Mesenchymal stem cell (in vitro differentiated cells and primary cell): Measurements from ENCODE around the gene R3HCC1L.
"Not testable (repeated sequence)": the region's sequence is repeated elsewhere in the genome, so short reads cannot be mapped to it uniquely, and the experiment has no call there.

Source experiments
- DNase-seq: peaks from one replicate; pipeline ENCODE4 v3.0.0-alpha.2; 2013
- H2AFZ ChIP-seq: one replicate; pipeline ENCODE4 v1.6.1; 2013; ENCODE audit warnings: low read depth, mild to moderate bottlenecking, control low read depth, inconsistent platforms, low read length, moderate library complexity
- H2AK5ac ChIP-seq: 2 replicates; pipeline ENCODE4 v1.6.1; 2013; ENCODE audit warnings: low read length, moderate library complexity, mild to moderate bottlenecking, inconsistent platforms; ENCODE audit not compliant: severe bottlenecking
- H2BK120ac ChIP-seq: one replicate; pipeline ENCODE4 v1.6.1; 2013; ENCODE audit warnings: low read depth, mild to moderate bottlenecking, inconsistent platforms, low read length, moderate library complexity
- H2BK12ac ChIP-seq, 2 experiments: one replicate each; pipeline ENCODE4 v1.6.1; 2013; ENCODE audit warnings: inconsistent platforms in 2 of 2, low read length in 2 of 2, mild to moderate bottlenecking in 2 of 2, moderate library complexity in 2 of 2, control low read depth in 1 of 2
- H2BK15ac ChIP-seq: one replicate; pipeline ENCODE4 v1.6.1; 2013; ENCODE audit warnings: mild to moderate bottlenecking, low read depth, inconsistent platforms; ENCODE audit not compliant: poor library complexity, severe bottlenecking
- H2BK5ac ChIP-seq: 2 replicates; pipeline ENCODE4 v1.6.1; 2013; ENCODE audit warnings: low read depth, mild to moderate bottlenecking, low read length, control low read depth, inconsistent platforms; ENCODE audit not compliant: poor library complexity, severe bottlenecking
- H3K14ac ChIP-seq, 2 experiments: one replicate each; pipeline ENCODE4 v1.6.1; 2013; ENCODE audit warnings: inconsistent platforms in 2 of 2, low read length in 2 of 2, control low read depth in 1 of 2, mild to moderate bottlenecking in 1 of 2, moderate library complexity in 1 of 2
- H3K18ac ChIP-seq, 2 experiments: one replicate each; pipeline ENCODE4 v1.6.1; 2013; ENCODE audit warnings: inconsistent platforms in 2 of 2, low read length in 2 of 2, control low read depth in 1 of 2, low read depth in 1 of 2, mild to moderate bottlenecking in 1 of 2
- H3K23ac ChIP-seq, 2 experiments: one replicate each; pipeline ENCODE4 v1.6.1; 2013; ENCODE audit warnings: inconsistent platforms in 2 of 2, low read length in 2 of 2, mild to moderate bottlenecking in 2 of 2, moderate library complexity in 2 of 2, control low read depth in 1 of 2
- H3K27ac ChIP-seq: 2 replicates; pipeline ENCODE4 v1.5.1; 2013; ENCODE audit warnings: mild to moderate bottlenecking, moderate library complexity, low read length, control low read depth, inconsistent platforms; ENCODE audit not compliant: poor library complexity, severe bottlenecking
- H3K27me3 ChIP-seq, 2 experiments: 2 replicates each; pipeline versions ENCODE4 v1.6.1 to v1.7.0; 2013; ENCODE audit warnings: low read length in 2 of 2, mild to moderate bottlenecking in 2 of 2, moderate library complexity in 2 of 2, control low read depth in 1 of 2, inconsistent platforms in 1 of 2; ENCODE audit not compliant: control insufficient read depth in 1 of 2, insufficient read depth in 1 of 2
- H3K36me3 ChIP-seq, 2 experiments: 2 replicates each; pipeline versions ENCODE4 v1.6.1 to v1.7.0; 2013; ENCODE audit warnings: low read length in 2 of 2, control low read depth in 1 of 2, inconsistent platforms in 1 of 2, low read depth in 1 of 2, mild to moderate bottlenecking in 1 of 2; ENCODE audit not compliant: insufficient read depth in 2 of 2, control insufficient read depth in 1 of 2
- H3K4ac ChIP-seq, 2 experiments: one replicate each; pipeline ENCODE4 v1.6.1; 2013; ENCODE audit warnings: inconsistent platforms in 2 of 2, low read length in 2 of 2, mild to moderate bottlenecking in 2 of 2, moderate library complexity in 2 of 2, control low read depth in 1 of 2, low read depth in 1 of 2
- H3K4me1 ChIP-seq: 2 replicates; pipeline ENCODE4 v1.6.1; 2013; ENCODE audit warnings: low read depth, low read length, control low read depth; ENCODE audit not compliant: control insufficient read depth, insufficient read depth
- H3K4me2 ChIP-seq: 2 replicates; pipeline ENCODE4 v1.6.1; 2013; ENCODE audit warnings: low read length, mild to moderate bottlenecking, inconsistent platforms; ENCODE audit not compliant: poor library complexity, severe bottlenecking
- H3K4me3 ChIP-seq, 2 experiments: 2 replicates each; pipeline versions ENCODE4 v1.5.1 to v1.7.0; 2013; ENCODE audit warnings: low read length in 2 of 2, mild to moderate bottlenecking in 2 of 2, control low read depth in 1 of 2, low read depth in 1 of 2; ENCODE audit not compliant: insufficient read depth in 1 of 2
- H3K79me1 ChIP-seq: replicated peaks from 2 replicates; pipeline ENCODE4 v1.6.1; 2013; ENCODE audit warnings: mild to moderate bottlenecking, control low read depth, low read length, inconsistent platforms; ENCODE audit not compliant: poor library complexity, severe bottlenecking
- H3K9ac ChIP-seq: 2 replicates; pipeline ENCODE4 v1.7.0; 2013; ENCODE audit warnings: mild to moderate bottlenecking, low read length, moderate library complexity
- H3K9me3 ChIP-seq: 2 replicates; pipeline ENCODE4 v1.7.0; 2013; ENCODE audit warnings: mild to moderate bottlenecking, low read length; ENCODE audit not compliant: control insufficient read depth
- H4K8ac ChIP-seq: one replicate; pipeline ENCODE4 v1.6.1; 2013; ENCODE audit warnings: inconsistent platforms, mild to moderate bottlenecking, low read length, moderate library complexity
- H4K91ac ChIP-seq: one replicate; pipeline ENCODE4 v1.6.1; 2013; ENCODE audit warnings: mild to moderate bottlenecking, low read length, inconsistent platforms
- WGBS: methylation state at CpG from one replicate; pipeline ENCODE4 v1.1.7; 2013; ENCODE audit warnings: mixed read lengths; 5-methylcytosine and 5-hydroxymethylcytosine counted together

The R3HCC1L gene

DNA sequence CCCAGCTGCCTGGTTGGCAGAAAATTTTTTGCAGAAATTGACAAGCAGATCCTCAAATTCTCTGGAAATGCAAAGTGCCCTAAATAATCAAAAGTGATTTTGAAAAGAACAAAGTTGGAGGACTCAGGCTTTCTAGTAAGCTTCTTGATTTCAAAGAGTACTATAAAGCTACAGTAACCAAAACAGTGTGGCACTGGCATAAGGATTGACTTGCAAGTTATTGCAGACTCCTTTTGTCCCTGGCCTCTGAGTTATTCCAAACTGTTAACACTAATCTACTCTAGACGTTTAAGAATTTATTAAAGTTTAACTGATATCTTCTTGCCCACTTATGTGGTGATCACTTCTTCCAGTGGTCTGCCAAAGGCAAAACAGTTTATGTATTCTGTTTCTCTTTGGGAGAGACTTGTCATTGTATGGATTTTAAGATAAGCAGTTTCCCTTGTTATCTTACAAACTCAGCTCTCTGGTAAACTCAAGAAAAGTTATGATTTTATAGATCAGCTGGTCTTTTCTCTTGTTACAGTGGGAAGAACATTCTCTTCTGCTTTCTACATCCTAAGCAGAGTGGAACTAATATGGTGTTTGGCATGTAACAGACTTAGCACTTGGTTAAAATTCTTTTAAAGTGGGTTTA is 92.2 kb downstream of the R3HCC1L start:
- Histone ChIP-seq H3K4me1 (peaks cover 2% of the 10 kb centered on the region), H4K8ac (no peak overlapping the region), H2BK12ac (no peak overlapping the region), H3K27ac (no peak overlapping the region), H3K9ac (no peak overlapping the region), H3K4me2 (no peak overlapping the region), H3K9me3 (peaks cover 8% of the 10 kb centered on the region), H2BK15ac (no peak overlapping the region), H3K36me3 (peaks cover 0 to 6% of the 10 kb centered on the region in 2 experiments), H3K4me3 (no peak overlapping the region), H3K79me1 (peaks cover 14% of the 10 kb centered on the region), H2AFZ (no peak overlapping the region), H4K91ac (no peak overlapping the region), H2BK120ac (no peak overlapping the region), H3K18ac (no peak overlapping the region), H2AK5ac (no peak overlapping the region), H3K23ac (no peak overlapping the region), H3K27me3 (no peaks in the 10 kb centered on the region), H2BK5ac (no peak overlapping the region), H3K14ac (no peak overlapping the region), H3K4ac (no peak overlapping the region)
- no peak for DNase-seq
- WGBS: no CpG with 5 or more reads among the region's 1 CpG

DNA sequence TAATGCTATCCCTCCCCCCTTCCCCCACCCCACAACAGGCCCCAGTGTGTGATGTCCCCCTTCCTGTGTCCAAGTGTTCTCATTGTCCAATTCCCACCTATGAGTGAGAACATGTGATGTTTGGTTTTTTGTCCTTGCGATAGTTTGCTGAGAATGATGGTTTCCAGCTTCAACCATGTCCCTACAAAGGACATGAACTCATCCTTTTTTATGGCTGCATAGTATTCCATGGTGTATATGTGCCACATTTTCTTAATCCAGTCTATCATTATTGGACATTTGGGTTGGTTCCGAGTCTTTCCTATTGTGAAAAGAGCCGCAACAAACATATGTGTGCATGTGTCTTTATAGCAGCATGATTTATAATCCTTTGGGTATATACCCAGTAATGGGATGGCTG is 93.3 kb downstream of the R3HCC1L start:
- not testable (repeated sequence) for H2BK15ac ChIP-seq, H3K18ac ChIP-seq, H3K23ac ChIP-seq, H2AK5ac ChIP-seq, H3K4ac ChIP-seq, H2BK12ac ChIP-seq, H3K9me3 ChIP-seq, H3K14ac ChIP-seq, H2AFZ ChIP-seq, H2BK120ac ChIP-seq, H3K27me3 ChIP-seq, H4K91ac ChIP-seq, H3K9ac ChIP-seq, H3K4me3 ChIP-seq, H3K27ac ChIP-seq, H2BK5ac ChIP-seq, H3K4me1 ChIP-seq, H3K4me2 ChIP-seq, DNase-seq, H4K8ac ChIP-seq
- H3K36me3 ChIP-seq: peaks cover 0 to 14% of the 10 kb centered on the region in 2 experiments
- H3K79me1 ChIP-seq: peaks cover 17% of the 10 kb centered on the region
- 94% methylated on average over 2 of the region's 3 CpGs for WGBS

DNA sequence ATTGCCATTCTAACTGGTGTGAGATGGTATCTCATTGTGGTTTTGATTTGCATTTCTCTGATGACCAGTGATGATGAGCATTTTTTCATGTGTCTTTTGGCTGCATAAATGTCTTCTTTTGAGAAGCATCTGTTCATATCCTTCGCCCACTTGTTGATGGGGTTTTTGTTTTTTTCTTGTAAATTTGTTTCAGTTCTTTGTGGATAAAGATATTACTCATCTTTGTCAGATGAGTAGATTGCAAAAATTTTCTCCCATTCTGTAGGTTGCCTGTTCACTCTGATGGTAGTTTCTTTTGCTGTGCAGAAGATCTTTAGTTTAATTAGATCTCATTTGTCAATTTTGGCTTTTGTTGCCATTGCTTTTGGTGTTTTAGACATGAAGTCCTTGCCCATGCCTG is 93.8 kb downstream of the R3HCC1L start:
- H3K27ac ChIP-seq, H2BK120ac ChIP-seq, H3K4me2 ChIP-seq, H3K14ac ChIP-seq, H4K8ac ChIP-seq, H2BK15ac ChIP-seq, H3K9ac ChIP-seq, H2BK5ac ChIP-seq, DNase-seq, H4K91ac ChIP-seq, H3K4me3 ChIP-seq, H3K27me3 ChIP-seq, H2BK12ac ChIP-seq, H3K9me3 ChIP-seq, H3K18ac ChIP-seq, H3K4me1 ChIP-seq, H2AFZ ChIP-seq, H2AK5ac ChIP-seq, H3K23ac ChIP-seq, H3K4ac ChIP-seq: not testable (repeated sequence)
- H3K36me3 ChIP-seq: peaks cover 0 to 14% of the 10 kb centered on the region in 2 experiments
- peaks cover 17% of the 10 kb centered on the region for H3K79me1 ChIP-seq
- WGBS: 94% methylated on average over 1 of the region's 1 CpG

GRCh38 chr10:98231417-98231816 is 97.0 kb downstream of the R3HCC1L start:
- no peak overlapping the region for H3K18ac ChIP-seq
- 95% methylated on average over 3 of the region's 4 CpGs for WGBS
- H3K4ac ChIP-seq: no peak overlapping the region
- no peak overlapping the region for H2AK5ac ChIP-seq
- H3K36me3 ChIP-seq: peaks cover 0 to 30% of the 10 kb centered on the region in 2 experiments
- H4K91ac ChIP-seq: no peak overlapping the region
- no peaks in the 10 kb centered on the region for H3K27me3 ChIP-seq
- H3K9me3 ChIP-seq: peaks cover 6% of the 10 kb centered on the region
- H3K4me1 ChIP-seq: no peaks in the 10 kb centered on the region
- H2AFZ ChIP-seq: no peak overlapping the region
- no peak for DNase-seq
- no peak overlapping the region for H3K14ac ChIP-seq
- H3K79me1 ChIP-seq: peaks cover 7% of the 10 kb centered on the region
- H3K4me3 ChIP-seq: no peak overlapping the region
- H2BK12ac ChIP-seq: no peak overlapping the region
- no peak overlapping the region for H3K9ac ChIP-seq
- no peak overlapping the region for H2BK15ac ChIP-seq
- H3K27ac ChIP-seq: no peak overlapping the region
- H2BK5ac ChIP-seq: no peak overlapping the region
- H3K4me2 ChIP-seq: no peak overlapping the region
- no peak overlapping the region for H4K8ac ChIP-seq
- no peak overlapping the region for H2BK120ac ChIP-seq
- H3K23ac ChIP-seq: no peak overlapping the region
